Thyroid gland (tissue), 4 donors: Measurements from ENCODE around the gene SMARCA5.

ENCODE experiments used
- POLR2A ChIP-seq, 2 donors: fragments of 450-650 bp; IDR thresholded peaks; one replicate each; pipeline ENCODE4 v1.6.1; 2017; ENCODE audit warnings: antibody characterized with exemption in 2 of 2, mild to moderate bottlenecking in 2 of 2, moderate library complexity in 1 of 2
- TF ChIP-seq, protein P1 (sequence below), 6 experiments: fragments of 200-600 bp in 3 of 6; fragments of 450-650 bp in 3 of 6; sonication (generic) in 3 of 6; IDR thresholded peaks; one replicate each; pipeline ENCODE4 v1.5.1; 2016 to 2019; ENCODE audit warnings: antibody characterized with exemption in 6 of 6, mild to moderate bottlenecking in 2 of 6, inconsistent platforms in 1 of 6, moderate library complexity in 1 of 6

- TF ChIP-seq, protein P1, sequence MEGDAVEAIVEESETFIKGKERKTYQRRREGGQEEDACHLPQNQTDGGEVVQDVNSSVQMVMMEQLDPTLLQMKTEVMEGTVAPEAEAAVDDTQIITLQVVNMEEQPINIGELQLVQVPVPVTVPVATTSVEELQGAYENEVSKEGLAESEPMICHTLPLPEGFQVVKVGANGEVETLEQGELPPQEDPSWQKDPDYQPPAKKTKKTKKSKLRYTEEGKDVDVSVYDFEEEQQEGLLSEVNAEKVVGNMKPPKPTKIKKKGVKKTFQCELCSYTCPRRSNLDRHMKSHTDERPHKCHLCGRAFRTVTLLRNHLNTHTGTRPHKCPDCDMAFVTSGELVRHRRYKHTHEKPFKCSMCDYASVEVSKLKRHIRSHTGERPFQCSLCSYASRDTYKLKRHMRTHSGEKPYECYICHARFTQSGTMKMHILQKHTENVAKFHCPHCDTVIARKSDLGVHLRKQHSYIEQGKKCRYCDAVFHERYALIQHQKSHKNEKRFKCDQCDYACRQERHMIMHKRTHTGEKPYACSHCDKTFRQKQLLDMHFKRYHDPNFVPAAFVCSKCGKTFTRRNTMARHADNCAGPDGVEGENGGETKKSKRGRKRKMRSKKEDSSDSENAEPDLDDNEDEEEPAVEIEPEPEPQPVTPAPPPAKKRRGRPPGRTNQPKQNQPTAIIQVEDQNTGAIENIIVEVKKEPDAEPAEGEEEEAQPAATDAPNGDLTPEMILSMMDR (IDR thresholded peaks at IDR 0.05): no peak
- no peak for TF ChIP-seq POLR2A (IDR thresholded peaks at IDR 0.05)
These were observed 67.9 kb downstream of the SMARCA5 start for GRCh38 chr4:143581331-143581946.
